ENCODE data around the gene CAPN14.
A peak's percentile ranks its signal among the peaks of the same experiment; 100 is the strongest.

Gene CAPN14

DNA sequence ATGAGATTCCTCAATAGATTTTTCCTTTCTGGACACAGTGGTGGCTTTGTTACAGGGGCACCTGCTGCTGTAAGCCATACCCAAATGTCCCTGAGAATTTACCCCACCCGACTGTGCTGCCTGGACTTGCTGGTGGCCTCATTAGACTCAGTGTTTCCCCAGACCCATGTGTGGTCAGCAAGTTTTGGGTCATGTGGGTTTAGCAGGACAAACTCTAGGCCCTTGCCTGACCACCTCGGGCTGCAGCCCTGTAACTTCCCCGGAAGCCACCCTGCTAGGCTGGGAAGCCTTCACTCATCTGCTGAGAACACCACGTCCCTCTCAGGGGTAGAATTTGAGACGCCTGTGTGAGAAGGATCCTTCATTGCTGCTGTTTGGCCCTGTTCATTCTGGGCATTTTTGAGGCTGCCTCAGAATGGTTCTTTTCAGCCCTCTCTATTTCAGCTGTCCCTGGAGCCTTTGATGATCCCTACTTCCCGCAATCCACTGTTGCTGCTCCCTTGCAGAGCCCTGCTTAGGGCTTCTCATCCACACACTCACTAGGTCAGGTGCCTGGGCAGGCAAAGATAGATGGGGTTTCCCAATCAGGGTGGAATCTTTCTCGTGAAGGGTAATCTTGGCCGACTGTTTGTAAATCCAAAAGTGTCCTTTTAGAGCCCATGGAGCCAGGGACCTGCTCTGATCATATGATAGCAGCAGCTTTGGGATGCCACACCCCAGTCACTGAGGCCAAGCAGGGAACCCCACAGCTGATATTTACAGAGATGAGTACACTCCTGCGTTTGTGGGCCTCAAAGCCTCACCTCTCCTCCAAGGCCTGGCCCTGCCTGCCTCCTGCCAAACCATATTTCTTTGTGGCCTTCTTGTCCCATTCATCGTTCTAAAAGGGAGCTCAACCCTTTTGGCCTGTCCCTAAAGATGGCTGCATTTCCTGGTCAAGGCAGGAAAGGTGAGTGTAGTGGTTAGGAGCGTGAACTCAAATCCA lies 23.4 kb upstream of the CAPN14 start:
- no peak for DNase-seq

DNA sequence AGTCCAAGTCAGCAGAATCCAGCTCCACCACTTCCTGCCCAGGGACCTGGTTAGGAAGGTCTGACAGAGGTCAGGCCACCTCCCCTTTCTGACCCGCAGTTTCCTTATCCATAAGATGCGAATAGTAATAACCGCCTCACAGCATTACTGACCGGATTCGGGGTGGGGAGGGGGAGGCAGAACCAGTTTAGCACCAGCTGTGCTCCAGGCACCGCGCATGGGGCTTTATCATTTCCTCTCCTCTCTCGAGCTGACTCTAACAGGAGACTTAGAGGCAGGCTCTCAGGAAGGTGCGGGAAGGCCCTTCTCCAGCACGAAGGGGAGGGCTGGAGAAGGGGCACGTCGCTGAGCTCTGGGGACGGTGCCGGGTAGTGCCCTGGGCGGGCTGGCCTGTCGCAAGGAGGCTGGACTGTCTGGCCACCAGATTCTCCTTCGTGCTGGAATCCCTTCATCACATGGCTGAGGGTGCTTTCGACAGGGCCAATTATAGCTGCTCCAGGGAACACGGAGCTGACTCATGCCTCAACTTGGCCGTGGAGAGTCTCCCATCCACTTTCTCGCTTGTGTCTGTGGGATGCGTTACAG lies 22.4 kb upstream of the CAPN14 start:
- no peak for DNase-seq

GRCh38 chr2:31238906-31239592 lies 21.7 kb upstream of the CAPN14 start:
- no peak for DNase-seq

DNA sequence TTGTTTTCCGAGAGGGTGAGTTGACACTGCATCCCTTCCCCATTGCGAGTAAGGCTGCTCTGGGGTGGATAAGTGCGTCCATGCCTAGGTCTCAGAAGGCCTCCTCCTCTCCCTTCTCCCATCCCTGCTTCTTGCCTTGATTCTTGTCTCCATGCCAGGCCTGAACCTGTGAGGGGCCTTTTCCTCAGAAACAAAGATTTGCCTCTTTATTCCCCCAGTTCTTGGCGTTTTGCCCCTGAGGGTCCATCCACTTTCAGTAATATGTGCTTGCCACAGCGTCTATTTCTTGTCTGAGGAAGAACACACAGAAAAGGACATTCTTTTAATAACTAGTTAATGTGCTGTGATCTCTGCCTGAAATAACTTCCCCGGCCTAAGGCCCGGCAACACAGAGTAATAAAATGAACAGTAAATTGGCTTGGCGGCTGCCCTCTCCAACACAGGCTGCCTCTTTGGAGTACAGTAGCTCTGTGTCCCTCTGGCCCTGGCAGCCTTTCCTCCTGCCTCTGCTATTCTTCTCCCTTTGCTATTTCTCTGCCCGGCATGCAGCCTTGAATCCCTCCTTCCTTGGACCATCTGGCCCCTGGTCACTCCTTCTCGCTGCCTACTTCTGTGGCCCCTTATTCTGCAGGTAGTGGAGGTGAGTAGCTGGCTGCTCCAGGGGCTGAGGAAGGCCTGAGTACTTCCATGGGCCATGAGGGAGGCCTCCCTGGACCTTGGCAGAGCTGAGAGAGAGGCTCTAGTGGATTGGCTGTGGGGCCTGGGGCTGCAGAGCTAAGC lies 21.0 kb upstream of the CAPN14 start:
- no peak for DNase-seq

DNA sequence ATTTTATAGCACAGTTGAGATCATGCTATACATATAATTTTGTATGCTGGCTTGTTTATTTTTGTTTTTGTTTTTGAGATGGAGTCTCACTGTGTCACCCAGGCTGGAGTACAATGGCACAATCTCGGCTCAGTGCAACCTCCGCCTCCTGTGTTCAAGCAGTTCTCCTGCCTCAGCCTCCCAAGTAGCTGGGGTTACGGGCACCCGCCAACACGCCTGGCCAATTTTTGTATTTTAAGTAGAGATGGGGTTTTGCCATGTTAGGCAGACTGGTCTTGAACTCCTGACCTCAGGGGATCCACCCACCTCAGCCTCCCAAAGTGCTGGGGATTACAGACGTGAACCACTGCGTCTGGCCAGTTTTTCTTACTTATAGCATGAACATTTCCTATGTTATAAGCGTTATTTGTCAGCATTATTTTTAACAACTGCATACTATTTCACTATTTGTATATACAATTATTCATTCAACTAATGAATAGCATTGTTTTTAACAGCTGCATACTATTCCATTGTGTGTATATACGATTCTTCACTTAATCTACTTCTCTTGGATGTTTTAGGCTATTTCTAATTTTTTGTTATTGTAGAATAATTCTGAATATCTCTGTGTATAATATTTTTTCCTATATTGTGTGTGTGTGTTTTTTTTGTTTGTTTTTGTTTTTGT lies 20.2 kb upstream of the CAPN14 start:
- DNase-seq: no peak

GRCh38 chr2:31236433-31237205 lies 19.3 kb upstream of the CAPN14 start:
- DNase-seq: no peak

DNA sequence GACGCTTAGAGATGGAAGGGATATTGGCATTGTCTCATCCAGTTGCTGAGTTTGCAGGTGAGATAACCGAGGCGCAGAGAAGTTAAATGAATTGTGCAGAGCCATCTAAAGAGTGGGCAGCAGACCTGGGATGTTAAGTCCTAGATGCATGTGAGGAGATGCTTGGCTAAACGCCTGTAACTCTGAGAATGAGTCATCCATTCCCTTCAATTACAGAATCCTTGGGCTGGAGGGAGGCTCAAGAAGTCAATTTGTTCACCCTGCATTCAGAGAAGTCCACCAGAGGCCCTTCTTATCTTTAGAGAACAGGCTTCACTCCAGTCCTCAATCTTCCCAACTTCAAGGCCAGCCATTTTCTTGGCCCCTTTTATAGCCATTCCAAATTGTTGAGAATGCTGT lies 18.2 kb upstream of the CAPN14 start:
- DNase-seq: no peak

DNA sequence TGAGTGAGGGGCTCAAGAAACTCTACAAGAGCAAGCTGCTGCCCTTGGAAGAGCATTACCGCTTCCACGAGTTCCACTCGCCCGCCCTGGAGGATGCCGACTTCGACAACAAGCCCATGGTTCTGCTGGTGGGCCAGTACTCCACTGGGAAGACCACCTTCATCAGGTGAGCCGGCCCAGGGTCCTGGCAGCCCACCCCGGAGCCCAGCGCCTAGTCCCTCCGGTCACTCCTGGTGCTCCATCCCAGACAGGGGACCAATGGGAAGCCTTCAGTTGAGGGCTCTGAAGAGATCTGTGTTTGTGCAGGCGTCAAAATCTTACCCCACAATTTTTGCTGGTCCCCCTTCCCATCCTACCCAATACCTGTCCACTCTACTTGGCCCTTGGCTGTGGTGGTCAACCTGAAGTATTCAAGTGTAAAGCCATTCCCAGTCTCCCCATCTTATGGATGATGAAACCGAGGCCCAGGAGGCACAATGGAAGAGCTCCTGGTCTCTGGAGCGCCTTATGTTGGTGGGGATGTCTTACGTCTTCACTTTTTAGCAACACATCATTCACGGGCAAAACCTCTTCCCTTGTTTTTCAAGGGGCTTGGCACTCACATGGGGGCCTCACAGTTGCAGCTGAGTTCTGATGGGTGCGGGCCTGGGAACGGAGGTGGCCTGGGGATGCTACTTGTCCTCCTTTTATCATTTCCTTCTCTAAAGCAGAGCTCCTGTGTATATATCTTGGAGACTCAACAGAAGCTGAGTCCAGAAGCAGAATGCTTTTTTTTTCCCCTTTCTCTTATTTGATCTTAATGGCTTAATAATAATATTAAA lies 17.6 kb upstream of the CAPN14 start:
- DNase-seq: no peak

GRCh38 chr2:31233741-31234682 lies 16.7 kb upstream of the CAPN14 start, which contains the start of gene EHD3:
EHD3 (plus strand) TSS chr2:31234152; CDS start chr2:31234622, 470 bp downstream.
- peak; percentile 97 for DNase-seq

DNA sequence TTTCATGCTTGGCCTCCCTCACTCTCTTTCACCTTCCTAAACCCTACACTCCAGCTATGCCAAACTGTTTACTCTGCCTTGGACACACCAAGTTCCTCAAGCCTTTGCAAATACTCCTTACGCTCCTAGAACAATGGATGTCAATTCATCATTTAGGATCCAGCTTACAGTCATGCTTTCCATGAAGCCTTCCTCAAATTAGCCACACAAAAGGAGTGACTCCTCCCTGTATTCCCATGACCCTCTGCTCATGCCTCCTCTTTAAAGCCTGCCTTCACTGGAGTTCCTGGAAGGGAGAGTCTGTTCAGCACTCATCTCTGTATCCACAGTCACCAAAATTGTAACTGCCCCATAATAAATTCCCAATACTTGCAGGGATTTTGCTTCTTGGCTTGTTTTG lies 15.9 kb upstream of the CAPN14 start:
- peak; percentile 32 for DNase-seq

DNA sequence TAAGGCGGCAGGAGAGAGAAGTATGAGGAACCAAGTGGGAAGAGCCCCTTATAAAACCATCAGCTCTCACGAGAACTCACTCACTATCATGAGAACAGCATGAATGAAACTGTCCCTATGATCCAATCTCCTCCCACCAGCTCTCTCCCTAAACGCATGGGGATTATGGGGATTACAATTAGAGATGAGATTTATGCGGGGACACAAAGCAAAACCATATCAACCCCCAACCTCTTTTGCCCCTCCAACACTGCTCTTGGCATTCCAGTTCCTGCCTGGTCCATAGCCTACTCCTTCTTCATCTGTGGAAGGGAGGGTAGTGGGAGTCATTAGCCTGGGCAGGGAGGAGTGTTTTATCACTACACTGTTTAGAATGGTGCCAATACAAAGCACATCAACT lies 15.3 kb upstream of the CAPN14 start:
- no peak for DNase-seq

- DNase-seq: no peak
These were observed 14.4 kb upstream of the CAPN14 start for GRCh38 chr2:31231571-31232302.

DNA sequence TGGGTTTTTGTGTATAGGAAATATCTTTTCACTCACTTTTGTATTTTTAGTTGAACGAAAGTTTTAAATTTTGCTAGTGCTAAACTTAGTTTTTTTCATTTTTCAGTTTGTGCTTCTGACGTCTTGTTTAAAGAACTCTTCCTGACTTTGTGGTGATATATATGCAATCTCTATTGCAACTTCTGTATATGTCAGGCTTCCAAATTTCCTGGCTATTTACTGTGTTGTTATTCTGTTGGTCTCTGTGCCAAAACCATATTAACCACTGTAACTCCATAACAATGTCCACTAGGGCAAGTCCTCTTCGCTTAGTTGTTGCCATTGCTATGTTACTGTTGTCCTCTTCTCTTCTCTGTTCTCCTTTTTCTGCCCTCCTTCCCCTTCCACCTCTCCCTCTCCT lies 13.4 kb upstream of the CAPN14 start:
- no peak for DNase-seq

- DNase-seq: no peak
These were observed 11.4 kb upstream of the CAPN14 start for GRCh38 chr2:31228717-31229116.

DNA sequence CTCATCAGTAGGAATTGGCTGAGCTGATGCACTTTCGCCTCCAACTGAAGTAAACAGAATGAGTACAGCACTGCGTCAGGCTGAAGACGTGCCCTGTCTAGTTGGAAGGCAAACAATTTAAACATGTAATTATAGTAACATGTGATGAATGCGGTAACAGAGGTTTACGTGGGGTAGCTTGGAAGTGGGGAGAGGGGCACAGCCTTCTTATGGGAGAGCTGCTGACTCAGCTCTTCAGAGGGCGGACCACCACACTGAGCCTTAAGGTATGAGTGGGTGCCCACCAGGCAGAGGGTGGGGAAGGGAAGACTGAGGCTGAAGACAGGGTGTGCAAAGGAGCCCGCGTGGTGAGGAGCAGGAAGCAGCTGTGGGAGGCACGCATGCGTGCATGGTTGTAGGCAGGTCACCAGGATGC lies 10.4 kb upstream of the CAPN14 start:
- DNase-seq: no peak

GRCh38 chr2:31227110-31227509 lies 9.8 kb upstream of the CAPN14 start:
- DNase-seq: no peak

GRCh38 chr2:31226266-31226665 lies 9.0 kb upstream of the CAPN14 start:
- DNase-seq: no peak

DNA sequence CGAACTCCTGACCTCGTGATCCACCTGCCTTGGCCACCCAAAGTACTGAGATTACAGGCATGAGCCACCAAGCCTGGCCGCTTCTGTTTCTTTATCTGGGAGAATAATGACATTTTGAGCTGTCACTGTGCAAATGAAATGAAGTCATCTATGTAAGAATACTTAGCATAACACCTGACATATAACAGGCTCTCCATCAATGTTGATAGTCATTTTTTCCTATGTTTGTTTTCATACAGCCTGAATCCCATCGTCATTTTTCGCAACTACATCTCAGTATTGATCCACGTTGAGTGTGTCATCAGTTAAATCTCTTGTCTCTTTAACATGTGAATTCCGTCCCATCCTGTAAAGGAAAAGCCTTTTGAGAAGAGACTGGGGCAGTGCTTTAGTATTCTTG lies 6.4 kb upstream of the CAPN14 start:
- DNase-seq: no peak

- no peak for DNase-seq
These were observed 5.7 kb upstream of the CAPN14 start for GRCh38 chr2:31223026-31223425.

Measured in NCI-H345 (cell line).